ENCODE data around the gene PITX1.

The PITX1 gene

GRCh38 chr5:135015942-135016341 lies 18.1 kb downstream of the PITX1 start:
- WGBS (ENCODE audit: extremely low coverage, insufficient coverage, insufficient read length): no CpG with 5 or more reads among the region's 6 CpGs
- DNase-seq: no peak

GRCh38 chr5:135013947-135014570 lies 20.0 kb downstream of the PITX1 start:
- H3K4me2 ChIP-seq (ENCODE audit: low read length): no peak overlapping the region
- no peaks in the 10 kb centered on the region for H3K79me1 ChIP-seq (ENCODE audit: low read length)
- no peak overlapping the region for H3K4ac ChIP-seq (ENCODE audit: low read depth, low read length)
- H3K4me3 ChIP-seq (ENCODE audit: low read depth, low read length): no peak overlapping the region
- H2BK5ac ChIP-seq (ENCODE audit: low read depth, low read length, poor library complexity): no peak overlapping the region
- no peak overlapping the region for H3K9ac ChIP-seq (ENCODE audit: low read length)
- no peaks in the 10 kb centered on the region for H3K36me3 ChIP-seq (ENCODE audit: control insufficient read depth in 1 of 2, insufficient read depth in 2 of 2, low read length in 2 of 2)
- no peak overlapping the region for H3K18ac ChIP-seq (ENCODE audit: low read length)
- H3K14ac ChIP-seq (ENCODE audit: low read length): no peak overlapping the region
- H2BK12ac ChIP-seq (ENCODE audit: low read length): no peak overlapping the region
- no peaks in the 10 kb centered on the region for H3K27me3 ChIP-seq (ENCODE audit: insufficient read depth, low read length)
- no peaks in the 10 kb centered on the region for H3K9me3 ChIP-seq (ENCODE audit: insufficient read depth, low read depth, low read length)
- DNase-seq: no peak
- no CpG with 5 or more reads among the region's 10 CpGs for WGBS (ENCODE audit: extremely low coverage, insufficient coverage, insufficient read length)
- no peak overlapping the region for H4K8ac ChIP-seq (ENCODE audit: low read depth, low read length)
- H2BK120ac ChIP-seq (ENCODE audit: insufficient read depth, low read length, poor library complexity): no peak overlapping the region
- H4K91ac ChIP-seq (ENCODE audit: low read depth, low read length): no peak overlapping the region
- no peak overlapping the region for H2AK5ac ChIP-seq (ENCODE audit: low read length)
- H3K79me2 ChIP-seq (ENCODE audit: control insufficient read depth, insufficient read depth, low read length, poor library complexity): no peaks in the 10 kb centered on the region
- H3K27ac ChIP-seq (ENCODE audit: low read depth, low read length): no peak overlapping the region
- H4K12ac ChIP-seq (ENCODE audit: low read depth, low read length): no peak overlapping the region
- no peak overlapping the region for H3K23ac ChIP-seq (ENCODE audit: low read length)
- no peaks in the 10 kb centered on the region for H3K4me1 ChIP-seq (ENCODE audit: control insufficient read depth in 1 of 2, insufficient read depth in 2 of 2, low read length in 2 of 2)
- H2AFZ ChIP-seq (ENCODE audit: insufficient read depth, low read length, poor library complexity): no peak overlapping the region

More at GRCh38 chr5:135015942-135016341, 18.1 kb downstream of the PITX1 start:
- no peak overlapping the region for H3K4me2 ChIP-seq (ENCODE audit: low read length)
- H2AK5ac ChIP-seq (ENCODE audit: low read length): no peak overlapping the region
- no peaks in the 10 kb centered on the region for H3K36me3 ChIP-seq (ENCODE audit: control insufficient read depth in 1 of 2, insufficient read depth in 2 of 2, low read length in 2 of 2)
- no peak overlapping the region for H3K23ac ChIP-seq (ENCODE audit: low read length)
- H3K9ac ChIP-seq (ENCODE audit: low read length): no peak overlapping the region
- no peak overlapping the region for H4K12ac ChIP-seq (ENCODE audit: low read depth, low read length)
- no peak overlapping the region for H3K18ac ChIP-seq (ENCODE audit: low read length)
- no peaks in the 10 kb centered on the region for H3K27me3 ChIP-seq (ENCODE audit: insufficient read depth, low read length)
- H3K9me3 ChIP-seq (ENCODE audit: insufficient read depth, low read depth, low read length): no peaks in the 10 kb centered on the region
- no peaks in the 10 kb centered on the region for H3K4me1 ChIP-seq (ENCODE audit: control insufficient read depth in 1 of 2, insufficient read depth in 2 of 2, low read length in 2 of 2)
- no peak overlapping the region for H4K91ac ChIP-seq (ENCODE audit: low read depth, low read length)
- H3K27ac ChIP-seq (ENCODE audit: low read depth, low read length): no peak overlapping the region
- H3K79me2 ChIP-seq (ENCODE audit: control insufficient read depth, insufficient read depth, low read length, poor library complexity): no peaks in the 10 kb centered on the region
- no peak overlapping the region for H2BK120ac ChIP-seq (ENCODE audit: insufficient read depth, low read length, poor library complexity)
- no peak overlapping the region for H2BK5ac ChIP-seq (ENCODE audit: low read depth, low read length, poor library complexity)
- H3K14ac ChIP-seq (ENCODE audit: low read length): no peak overlapping the region
- H3K79me1 ChIP-seq (ENCODE audit: low read length): no peaks in the 10 kb centered on the region
- H4K8ac ChIP-seq (ENCODE audit: low read depth, low read length): no peak overlapping the region
- H3K4ac ChIP-seq (ENCODE audit: low read depth, low read length): no peak overlapping the region
- no peak overlapping the region for H3K4me3 ChIP-seq (ENCODE audit: low read depth, low read length)
- no peak overlapping the region for H2BK12ac ChIP-seq (ENCODE audit: low read length)
- H2AFZ ChIP-seq (ENCODE audit: insufficient read depth, low read length, poor library complexity): no peak overlapping the region

GRCh38 chr5:135013445-135013844 lies 20.6 kb downstream of the PITX1 start:
- Histone ChIP-seq H4K12ac (ENCODE audit: low read depth, low read length) (no peak overlapping the region), H2BK12ac (ENCODE audit: low read length) (no peak overlapping the region), H3K9ac (ENCODE audit: low read length) (no peak overlapping the region), H3K23ac (ENCODE audit: low read length) (no peak overlapping the region), H3K79me1 (ENCODE audit: low read length) (no peaks in the 10 kb centered on the region), H3K4me3 (ENCODE audit: low read depth, low read length) (no peak overlapping the region), H3K36me3 (ENCODE audit: control insufficient read depth in 1 of 2, insufficient read depth in 2 of 2, low read length in 2 of 2) (no peaks in the 10 kb centered on the region), H3K4me1 (ENCODE audit: control insufficient read depth in 1 of 2, insufficient read depth in 2 of 2, low read length in 2 of 2) (no peaks in the 10 kb centered on the region), H3K4ac (ENCODE audit: low read depth, low read length) (no peak overlapping the region), H4K91ac (ENCODE audit: low read depth, low read length) (no peak overlapping the region), H3K79me2 (ENCODE audit: control insufficient read depth, insufficient read depth, low read length, poor library complexity) (no peaks in the 10 kb centered on the region), H3K4me2 (ENCODE audit: low read length) (no peak overlapping the region), H3K27me3 (ENCODE audit: insufficient read depth, low read length) (no peaks in the 10 kb centered on the region), H3K18ac (ENCODE audit: low read length) (no peak overlapping the region), H3K9me3 (ENCODE audit: insufficient read depth, low read depth, low read length) (no peaks in the 10 kb centered on the region), H3K14ac (ENCODE audit: low read length) (no peak overlapping the region), H2AFZ (ENCODE audit: insufficient read depth, low read length, poor library complexity) (no peak overlapping the region), H4K8ac (ENCODE audit: low read depth, low read length) (no peak overlapping the region), H3K27ac (ENCODE audit: low read depth, low read length) (no peak overlapping the region), H2BK5ac (ENCODE audit: low read depth, low read length, poor library complexity) (no peak overlapping the region), H2BK120ac (ENCODE audit: insufficient read depth, low read length, poor library complexity) (no peak overlapping the region), H2AK5ac (ENCODE audit: low read length) (no peak overlapping the region)
- no peak for DNase-seq
- WGBS (ENCODE audit: extremely low coverage, insufficient coverage, insufficient read length): no CpG with 5 or more reads among the region's 7 CpGs

- Histone ChIP-seq H4K12ac (ENCODE audit: low read depth, low read length) (no peak overlapping the region), H3K14ac (ENCODE audit: low read length) (no peak overlapping the region), H3K9ac (ENCODE audit: low read length) (no peak overlapping the region), H3K79me1 (ENCODE audit: low read length) (no peaks in the 10 kb centered on the region), H3K4me3 (ENCODE audit: low read depth, low read length) (no peak overlapping the region), H3K4me1 (ENCODE audit: control insufficient read depth in 1 of 2, insufficient read depth in 2 of 2, low read length in 2 of 2) (no peaks in the 10 kb centered on the region), H3K79me2 (ENCODE audit: control insufficient read depth, insufficient read depth, low read length, poor library complexity) (no peaks in the 10 kb centered on the region), H2AFZ (ENCODE audit: insufficient read depth, low read length, poor library complexity) (no peak overlapping the region), H3K36me3 (ENCODE audit: control insufficient read depth in 1 of 2, insufficient read depth in 2 of 2, low read length in 2 of 2) (no peaks in the 10 kb centered on the region), H3K27me3 (ENCODE audit: insufficient read depth, low read length) (no peaks in the 10 kb centered on the region), H4K91ac (ENCODE audit: low read depth, low read length) (no peak overlapping the region), H2BK120ac (ENCODE audit: insufficient read depth, low read length, poor library complexity) (no peak overlapping the region), H3K27ac (ENCODE audit: low read depth, low read length) (no peak overlapping the region), H3K23ac (ENCODE audit: low read length) (no peak overlapping the region), H2AK5ac (ENCODE audit: low read length) (no peak overlapping the region), H3K4me2 (ENCODE audit: low read length) (no peak overlapping the region), H4K8ac (ENCODE audit: low read depth, low read length) (no peak overlapping the region), H2BK5ac (ENCODE audit: low read depth, low read length, poor library complexity) (no peak overlapping the region), H2BK12ac (ENCODE audit: low read length) (no peak overlapping the region), H3K9me3 (ENCODE audit: insufficient read depth, low read depth, low read length) (no peaks in the 10 kb centered on the region), H3K4ac (ENCODE audit: low read depth, low read length) (no peak overlapping the region), H3K18ac (ENCODE audit: low read length) (no peak overlapping the region)
- WGBS (ENCODE audit: extremely low coverage, insufficient coverage, insufficient read length): no CpG with 5 or more reads among the region's 5 CpGs
- DNase-seq: no peak
Measured at GRCh38 chr5:135012951-135013391, 21.1 kb downstream of the PITX1 start.

Measured in trophoblast cell (in vitro differentiated cells and primary cell).